ENCODE results near the gene CLMN.
A peak's percentile ranks its signal among the peaks of the same experiment; 100 is the strongest.

Gene CLMN

DNA sequence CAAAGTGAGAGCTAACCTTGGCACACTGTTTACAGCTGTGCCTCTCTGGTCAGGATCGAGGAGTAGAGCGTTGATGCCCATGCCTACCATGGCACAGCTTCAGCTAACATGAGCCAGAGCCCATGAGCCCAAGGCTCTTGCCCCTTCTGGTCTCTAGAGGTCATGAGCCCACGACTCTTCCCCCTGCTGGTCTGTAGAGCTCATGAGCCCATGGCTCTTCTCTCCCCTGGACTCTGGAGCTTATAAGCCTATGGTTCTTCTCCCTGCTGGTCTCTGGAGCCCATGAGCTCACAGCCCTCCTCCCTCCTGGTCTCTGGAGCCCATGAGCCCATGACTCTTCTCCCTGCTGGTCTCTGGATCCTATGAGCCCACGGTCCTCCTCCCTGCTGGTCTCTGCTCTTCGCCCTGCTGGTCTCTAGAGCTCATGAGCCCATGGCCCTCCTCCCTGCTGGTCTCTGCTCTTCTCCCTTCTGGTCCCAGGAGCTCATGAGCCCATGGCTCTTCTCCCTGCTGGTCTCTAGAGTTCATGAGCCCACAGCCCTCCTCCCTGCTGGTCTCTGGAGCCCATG lies 16.6 kb upstream of the CLMN start:
- H3K27me3 ChIP-seq (ENCODE audit: insufficient read depth, low read length): no peaks in the 10 kb centered on the region

DNA sequence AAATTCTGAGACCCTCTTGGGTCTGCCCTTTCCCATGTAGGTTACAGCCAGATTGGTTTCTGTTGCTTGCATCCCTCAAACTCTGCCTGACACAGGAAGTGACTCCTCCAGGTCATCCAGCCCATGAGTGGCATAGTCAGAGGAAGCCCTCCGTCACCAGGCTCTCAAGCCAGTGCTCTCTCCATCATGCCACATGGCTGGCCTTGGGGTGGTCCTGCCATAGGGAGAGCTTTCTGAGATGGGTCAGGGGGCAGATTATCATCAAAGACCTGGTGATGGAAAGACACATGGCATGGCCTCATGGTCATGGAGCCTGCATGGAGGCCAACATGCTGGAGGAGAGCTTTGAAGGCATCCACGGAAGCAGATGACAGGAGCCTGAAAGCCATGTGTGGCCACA lies 15.4 kb upstream of the CLMN start:
- no peaks in the 10 kb centered on the region for H3K9me2 ChIP-seq (ENCODE audit: low read depth, low read length)
- no peak overlapping the region for H3K27ac ChIP-seq (ENCODE audit: low read depth, low read length, poor library complexity, severe bottlenecking)
- H3K27me3 ChIP-seq (ENCODE audit: insufficient read depth, low read length): no peaks in the 10 kb centered on the region
- no peaks in the 10 kb centered on the region for H3K79me2 ChIP-seq (ENCODE audit: insufficient read depth, low read length)
- no peaks in the 10 kb centered on the region for H3K36me3 ChIP-seq (ENCODE audit: insufficient read depth, low read length)
- H3K4me3 ChIP-seq (ENCODE audit: low read depth, low read length, poor library complexity, severe bottlenecking): no peak overlapping the region
- no peaks in the 10 kb centered on the region for H4K20me1 ChIP-seq (ENCODE audit: insufficient read depth, low read length)
- no peak overlapping the region for H2AFZ ChIP-seq (ENCODE audit: low read length)
- H3K4me1 ChIP-seq (ENCODE audit: insufficient read depth, low read length, severe bottlenecking): no peaks in the 10 kb centered on the region
- TF ChIP-seq EZH2 (IDR thresholded peaks at IDR 0.05; ENCODE audit: borderline replicate concordance, low read length) (no peak), CTCF (IDR thresholded peaks at IDR 0.05; ENCODE audit: low read length) (no peak)
- H3K9me3 ChIP-seq (ENCODE audit: low read length): no peaks in the 10 kb centered on the region
- H3F3A ChIP-seq (ENCODE audit: insufficient read depth, low read length): no peaks in the 10 kb centered on the region
- no peak overlapping the region for H3K9ac ChIP-seq (ENCODE audit: low read length)
- no peak overlapping the region for H3K4me2 ChIP-seq (ENCODE audit: low read length)

More for the DNA sequence above, 16.6 kb upstream of the CLMN start:
- Histone ChIP-seq H3K9ac (ENCODE audit: low read length) (no peak overlapping the region), H3K4me2 (ENCODE audit: low read length) (no peak overlapping the region), H3K9me2 (ENCODE audit: low read depth, low read length) (no peaks in the 10 kb centered on the region), H3K4me3 (ENCODE audit: low read depth, low read length, poor library complexity, severe bottlenecking) (no peak overlapping the region), H4K20me1 (ENCODE audit: insufficient read depth, low read length) (no peaks in the 10 kb centered on the region), H3F3A (ENCODE audit: insufficient read depth, low read length) (no peaks in the 10 kb centered on the region), H3K4me1 (ENCODE audit: insufficient read depth, low read length, severe bottlenecking) (no peaks in the 10 kb centered on the region), H3K36me3 (ENCODE audit: insufficient read depth, low read length) (no peaks in the 10 kb centered on the region), H3K9me3 (ENCODE audit: low read length) (no peaks in the 10 kb centered on the region), H2AFZ (ENCODE audit: low read length) (no peak overlapping the region), H3K79me2 (ENCODE audit: insufficient read depth, low read length) (no peaks in the 10 kb centered on the region), H3K27ac (ENCODE audit: low read depth, low read length, poor library complexity, severe bottlenecking) (no peak overlapping the region)
- no peak for TF ChIP-seq EZH2 (IDR thresholded peaks at IDR 0.05; ENCODE audit: borderline replicate concordance, low read length)
- no peak for TF ChIP-seq CTCF (IDR thresholded peaks at IDR 0.05; ENCODE audit: low read length)

DNA sequence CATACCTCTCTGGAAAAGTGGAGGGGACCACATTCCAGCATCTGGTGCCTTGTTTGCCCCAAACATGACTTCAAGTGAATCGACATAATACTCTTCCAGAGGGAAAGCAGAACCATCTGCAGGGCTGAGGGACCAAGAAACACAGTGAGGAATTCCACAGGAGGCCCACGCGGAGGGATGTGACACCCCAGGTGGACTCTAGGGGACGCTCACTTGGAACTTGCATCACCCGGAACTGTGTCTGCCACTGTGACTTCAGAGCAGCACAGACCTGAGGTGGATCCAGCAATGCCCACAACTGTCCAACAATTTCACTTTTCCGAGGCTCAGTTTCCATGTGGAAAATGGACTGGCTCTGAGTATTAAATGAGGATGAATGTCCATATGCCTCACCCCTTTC lies 14.3 kb upstream of the CLMN start:
- H3K4me3 ChIP-seq (ENCODE audit: low read depth, low read length, poor library complexity, severe bottlenecking): no peak overlapping the region
- peak; percentile 23; the same call in 1 of the 2 replicates for TF ChIP-seq CTCF (IDR thresholded peaks at IDR 0.05; ENCODE audit: low read length)
- no peak for TF ChIP-seq EZH2 (IDR thresholded peaks at IDR 0.05; ENCODE audit: borderline replicate concordance, low read length)
- H3F3A ChIP-seq (ENCODE audit: insufficient read depth, low read length): no peaks in the 10 kb centered on the region
- H3K79me2 ChIP-seq (ENCODE audit: insufficient read depth, low read length): no peaks in the 10 kb centered on the region
- no peaks in the 10 kb centered on the region for H3K27me3 ChIP-seq (ENCODE audit: insufficient read depth, low read length)
- no peak overlapping the region for H3K9ac ChIP-seq (ENCODE audit: low read length)
- no peak overlapping the region for H2AFZ ChIP-seq (ENCODE audit: low read length)
- H3K36me3 ChIP-seq (ENCODE audit: insufficient read depth, low read length): no peaks in the 10 kb centered on the region
- no peak overlapping the region for H3K27ac ChIP-seq (ENCODE audit: low read depth, low read length, poor library complexity, severe bottlenecking)
- no peaks in the 10 kb centered on the region for H3K9me3 ChIP-seq (ENCODE audit: low read length)
- H3K4me1 ChIP-seq (ENCODE audit: insufficient read depth, low read length, severe bottlenecking): no peaks in the 10 kb centered on the region
- H4K20me1 ChIP-seq (ENCODE audit: insufficient read depth, low read length): no peaks in the 10 kb centered on the region
- H3K4me2 ChIP-seq (ENCODE audit: low read length): no peak overlapping the region
- H3K9me2 ChIP-seq (ENCODE audit: low read depth, low read length): no peaks in the 10 kb centered on the region
